Activated naive CD8-positive, alpha-beta T cell treated with anti-CD3 and anti-CD28 coated beads for 36 hours (primary cell): ENCODE measurements around the gene LRP1B. TPM values are rescaled to one million over a fixed set of nuclear protein-coding genes. Genes with fewer than 3 reads are reported as not detected.
"Not testable (repeated sequence)": the region's sequence is repeated elsewhere in the genome, so short reads cannot be mapped to it uniquely, and the experiment has no call there.

Source experiments
- DNase-seq: peaks from one replicate; pipeline ENCODE4 v3.0.0; 2021
- H3K27ac Mint-ChIP-seq: one replicate; pipeline ENCODE4 v1.8.0; 2022; ENCODE audit warnings: mild to moderate bottlenecking, moderate library complexity, mixed read lengths
- H3K27me3 Mint-ChIP-seq: one replicate; pipeline ENCODE4 v1.8.0; 2022; ENCODE audit warnings: mild to moderate bottlenecking, mixed read lengths
- H3K36me3 Mint-ChIP-seq: one replicate; pipeline ENCODE4 v1.8.0; 2021; ENCODE audit warnings: mild to moderate bottlenecking, mixed read lengths
- H3K4me1 Mint-ChIP-seq: one replicate; pipeline ENCODE4 v1.8.0; 2021; ENCODE audit warnings: mixed read lengths
- H3K4me3 Mint-ChIP-seq: one replicate; pipeline ENCODE4 v1.8.0; 2022; ENCODE audit warnings: mild to moderate bottlenecking, moderate library complexity, mixed read lengths
- H3K9me3 Mint-ChIP-seq: one replicate; pipeline ENCODE4 v1.8.0; 2022; ENCODE audit warnings: mixed read lengths
- total RNA-seq, 2 experiments: library from RNA; stranded (reverse); gene quantifications; one replicate each; pipeline ENCODE4 v1.2.3, GENCODE V29; 2021

Gene LRP1B
- total RNA-seq, 2 experiments from 2014 or later = not detected

GRCh38 chr2:140462990-140463389 is 1667.8 kb downstream of the LRP1B start:
- Mint-ChIP-seq H3K27me3 (no peaks in the 10 kb centered on the region), H3K36me3 (no peaks in the 10 kb centered on the region), H3K4me1 (no peaks in the 10 kb centered on the region), H3K9me3 (peaks cover 3% of the 10 kb centered on the region), H3K27ac (no peak overlapping the region), H3K4me3 (no peak overlapping the region)
- no peak for DNase-seq

GRCh38 chr2:140457483-140457882 is 1673.3 kb downstream of the LRP1B start:
- no peaks in the 10 kb centered on the region for H3K27me3 Mint-ChIP-seq
- no peak for DNase-seq
- H3K36me3 Mint-ChIP-seq = no peaks in the 10 kb centered on the region
- H3K9me3 Mint-ChIP-seq = peaks cover 2% of the 10 kb centered on the region
- H3K4me3 Mint-ChIP-seq = no peak overlapping the region
- H3K4me1 Mint-ChIP-seq = no peaks in the 10 kb centered on the region
- no peak overlapping the region for H3K27ac Mint-ChIP-seq

- Mint-ChIP-seq H3K4me1 (no peaks in the 10 kb centered on the region), H3K27ac (no peak overlapping the region), H3K9me3 (peaks cover 2% of the 10 kb centered on the region)
Measured at GRCh38 chr2:140455315-140455714, 1675.5 kb downstream of the LRP1B start.

GRCh38 chr2:140454717-140455116 is 1676.1 kb downstream of the LRP1B start:
- Mint-ChIP-seq H3K36me3 (no peaks in the 10 kb centered on the region), H3K9me3 (peaks cover 3% of the 10 kb centered on the region), H3K27ac (no peak overlapping the region), H3K4me1 (no peaks in the 10 kb centered on the region), H3K27me3 (no peaks in the 10 kb centered on the region), H3K4me3 (no peak overlapping the region)
- DNase-seq = no peak

More at GRCh38 chr2:140455315-140455714, 1675.5 kb downstream of the LRP1B start:
- Mint-ChIP-seq H3K36me3 (no peaks in the 10 kb centered on the region), H3K4me3 (no peak overlapping the region), H3K27me3 (no peaks in the 10 kb centered on the region)
- DNase-seq = no peak

- Mint-ChIP-seq H3K27me3 (no peaks in the 10 kb centered on the region), H3K36me3 (no peaks in the 10 kb centered on the region), H3K9me3 (peaks cover 4% of the 10 kb centered on the region), H3K4me1 (no peaks in the 10 kb centered on the region), H3K27ac (no peak overlapping the region), H3K4me3 (no peak overlapping the region)
- no peak for DNase-seq
Measured at GRCh38 chr2:140451324-140451723, 1679.5 kb downstream of the LRP1B start.

- H3K27ac Mint-ChIP-seq = no peak overlapping the region
- no peaks in the 10 kb centered on the region for H3K9me3 Mint-ChIP-seq
- H3K27me3 Mint-ChIP-seq = no peaks in the 10 kb centered on the region
- no peak overlapping the region for H3K4me3 Mint-ChIP-seq
- no peaks in the 10 kb centered on the region for H3K4me1 Mint-ChIP-seq
- no peak for DNase-seq
- no peaks in the 10 kb centered on the region for H3K36me3 Mint-ChIP-seq
Measured at GRCh38 chr2:140442319-140442718, 1688.5 kb downstream of the LRP1B start.

GRCh38 chr2:140440815-140441214 is 1690.0 kb downstream of the LRP1B start:
- H3K9me3 Mint-ChIP-seq = no peaks in the 10 kb centered on the region
- no peak overlapping the region for H3K27ac Mint-ChIP-seq
- no peak for DNase-seq
- no peaks in the 10 kb centered on the region for H3K4me1 Mint-ChIP-seq
- no peaks in the 10 kb centered on the region for H3K36me3 Mint-ChIP-seq
- no peaks in the 10 kb centered on the region for H3K27me3 Mint-ChIP-seq
- H3K4me3 Mint-ChIP-seq = no peak overlapping the region

- H3K36me3 Mint-ChIP-seq = no peaks in the 10 kb centered on the region
- no peaks in the 10 kb centered on the region for H3K27me3 Mint-ChIP-seq
- no peaks in the 10 kb centered on the region for H3K9me3 Mint-ChIP-seq
- DNase-seq = no peak
- no peak overlapping the region for H3K27ac Mint-ChIP-seq
- no peaks in the 10 kb centered on the region for H3K4me1 Mint-ChIP-seq
- H3K4me3 Mint-ChIP-seq = no peak overlapping the region
Measured at GRCh38 chr2:140436936-140437335, 1693.9 kb downstream of the LRP1B start.

- H3K27me3 Mint-ChIP-seq, H3K4me3 Mint-ChIP-seq, DNase-seq, H3K36me3 Mint-ChIP-seq, H3K27ac Mint-ChIP-seq, H3K4me1 Mint-ChIP-seq, H3K9me3 Mint-ChIP-seq: not testable (repeated sequence)
Measured at GRCh38 chr2:140427033-140427432, 1703.8 kb downstream of the LRP1B start.

GRCh38 chr2:140424471-140424870 is 1706.3 kb downstream of the LRP1B start:
- DNase-seq = no peak
- H3K27me3 Mint-ChIP-seq = no peaks in the 10 kb centered on the region
- H3K36me3 Mint-ChIP-seq = no peaks in the 10 kb centered on the region
- no peaks in the 10 kb centered on the region for H3K4me1 Mint-ChIP-seq
- H3K9me3 Mint-ChIP-seq = no peaks in the 10 kb centered on the region
- no peak overlapping the region for H3K27ac Mint-ChIP-seq
- H3K4me3 Mint-ChIP-seq = no peak overlapping the region

- H3K36me3 Mint-ChIP-seq = no peaks in the 10 kb centered on the region
- H3K27me3 Mint-ChIP-seq = no peaks in the 10 kb centered on the region
- H3K9me3 Mint-ChIP-seq = no peaks in the 10 kb centered on the region
- no peak overlapping the region for H3K27ac Mint-ChIP-seq
- DNase-seq = no peak
- H3K4me1 Mint-ChIP-seq = no peaks in the 10 kb centered on the region
- no peak overlapping the region for H3K4me3 Mint-ChIP-seq
Measured at GRCh38 chr2:140422759-140423158, 1708.1 kb downstream of the LRP1B start.

- Mint-ChIP-seq H3K4me3 (no peak overlapping the region), H3K36me3 (no peaks in the 10 kb centered on the region), H3K27ac (no peak overlapping the region), H3K27me3 (no peaks in the 10 kb centered on the region), H3K4me1 (no peaks in the 10 kb centered on the region), H3K9me3 (no peaks in the 10 kb centered on the region)
- no peak for DNase-seq
Measured at GRCh38 chr2:140417504-140417903, 1713.3 kb downstream of the LRP1B start.

- H3K4me3 Mint-ChIP-seq = no peak overlapping the region
- no peak overlapping the region for H3K27ac Mint-ChIP-seq
- no peaks in the 10 kb centered on the region for H3K9me3 Mint-ChIP-seq
- no peaks in the 10 kb centered on the region for H3K36me3 Mint-ChIP-seq
- H3K27me3 Mint-ChIP-seq = no peaks in the 10 kb centered on the region
- no peaks in the 10 kb centered on the region for H3K4me1 Mint-ChIP-seq
- no peak for DNase-seq
Measured at GRCh38 chr2:140416577-140416976, 1714.2 kb downstream of the LRP1B start.

- not testable (repeated sequence) for H3K4me1 Mint-ChIP-seq, H3K27me3 Mint-ChIP-seq, H3K36me3 Mint-ChIP-seq, DNase-seq, H3K9me3 Mint-ChIP-seq, H3K27ac Mint-ChIP-seq, H3K4me3 Mint-ChIP-seq
Measured at GRCh38 chr2:140415035-140415434, 1715.8 kb downstream of the LRP1B start.

- Mint-ChIP-seq H3K36me3 (no peaks in the 10 kb centered on the region), H3K4me3 (no peak overlapping the region), H3K9me3 (peaks cover 5% of the 10 kb centered on the region), H3K27me3 (no peaks in the 10 kb centered on the region), H3K27ac (no peak overlapping the region), H3K4me1 (no peaks in the 10 kb centered on the region)
- DNase-seq = no peak
Measured at GRCh38 chr2:140410695-140411094, 1720.1 kb downstream of the LRP1B start.

- no peaks in the 10 kb centered on the region for H3K4me1 Mint-ChIP-seq
- H3K9me3 Mint-ChIP-seq = peaks cover 17% of the 10 kb centered on the region
- no peak for DNase-seq
- H3K27ac Mint-ChIP-seq = no peak overlapping the region
- H3K4me3 Mint-ChIP-seq = no peak overlapping the region
- H3K27me3 Mint-ChIP-seq = no peaks in the 10 kb centered on the region
- H3K36me3 Mint-ChIP-seq = no peaks in the 10 kb centered on the region
Measured at GRCh38 chr2:140401056-140401455, 1729.8 kb downstream of the LRP1B start.

GRCh38 chr2:140392824-140393223 is 1738.0 kb downstream of the LRP1B start:
- H3K27me3 Mint-ChIP-seq = no peaks in the 10 kb centered on the region
- H3K4me1 Mint-ChIP-seq = no peaks in the 10 kb centered on the region
- DNase-seq = no peak

More at GRCh38 chr2:140392824-140393223, 1738.0 kb downstream of the LRP1B start:
- H3K9me3 Mint-ChIP-seq = no peaks in the 10 kb centered on the region
- no peak overlapping the region for H3K27ac Mint-ChIP-seq
- H3K4me3 Mint-ChIP-seq = no peak overlapping the region
- H3K36me3 Mint-ChIP-seq = no peaks in the 10 kb centered on the region
